ENCODE data around the gene OGFOD3.

GRCh38 chr17:82400206-82400605 is 18.2 kb downstream of the OGFOD3 start:
- TF ChIP-seq EP300 (IDR thresholded peaks at IDR 0.05) = no peak
- TF ChIP-seq POLR2A (IDR thresholded peaks at IDR 0.05) = no peak

Data from suprapubic skin (tissue), 2 donors.